Measurements from ENCODE around the gene RMDN3.

Gene RMDN3

GRCh38 chr15:40706121-40706520, 48.9 kb downstream of the RMDN3 start:
- Histone ChIP-seq H3K4me1 (no peaks in the 10 kb centered on the region), H3K36me3 (peaks cover 49% of the 10 kb centered on the region)

GRCh38 chr15:40702077-40702476, 53.0 kb downstream of the RMDN3 start:
- DNase-seq, result no peak

More at GRCh38 chr15:40706121-40706520, 48.9 kb downstream of the RMDN3 start:
- Histone ChIP-seq H3K9me3 (no peaks in the 10 kb centered on the region), H3K27me3 (no peaks in the 10 kb centered on the region), H3K4me3 (ENCODE audit: low read depth, low read length) (no peak overlapping the region)
- TF ChIP-seq, protein P1, sequence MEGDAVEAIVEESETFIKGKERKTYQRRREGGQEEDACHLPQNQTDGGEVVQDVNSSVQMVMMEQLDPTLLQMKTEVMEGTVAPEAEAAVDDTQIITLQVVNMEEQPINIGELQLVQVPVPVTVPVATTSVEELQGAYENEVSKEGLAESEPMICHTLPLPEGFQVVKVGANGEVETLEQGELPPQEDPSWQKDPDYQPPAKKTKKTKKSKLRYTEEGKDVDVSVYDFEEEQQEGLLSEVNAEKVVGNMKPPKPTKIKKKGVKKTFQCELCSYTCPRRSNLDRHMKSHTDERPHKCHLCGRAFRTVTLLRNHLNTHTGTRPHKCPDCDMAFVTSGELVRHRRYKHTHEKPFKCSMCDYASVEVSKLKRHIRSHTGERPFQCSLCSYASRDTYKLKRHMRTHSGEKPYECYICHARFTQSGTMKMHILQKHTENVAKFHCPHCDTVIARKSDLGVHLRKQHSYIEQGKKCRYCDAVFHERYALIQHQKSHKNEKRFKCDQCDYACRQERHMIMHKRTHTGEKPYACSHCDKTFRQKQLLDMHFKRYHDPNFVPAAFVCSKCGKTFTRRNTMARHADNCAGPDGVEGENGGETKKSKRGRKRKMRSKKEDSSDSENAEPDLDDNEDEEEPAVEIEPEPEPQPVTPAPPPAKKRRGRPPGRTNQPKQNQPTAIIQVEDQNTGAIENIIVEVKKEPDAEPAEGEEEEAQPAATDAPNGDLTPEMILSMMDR (IDR thresholded peaks at IDR 0.05; ENCODE audit: low read depth, low read length), result no peak
- DNase-seq, result no peak

DNA sequence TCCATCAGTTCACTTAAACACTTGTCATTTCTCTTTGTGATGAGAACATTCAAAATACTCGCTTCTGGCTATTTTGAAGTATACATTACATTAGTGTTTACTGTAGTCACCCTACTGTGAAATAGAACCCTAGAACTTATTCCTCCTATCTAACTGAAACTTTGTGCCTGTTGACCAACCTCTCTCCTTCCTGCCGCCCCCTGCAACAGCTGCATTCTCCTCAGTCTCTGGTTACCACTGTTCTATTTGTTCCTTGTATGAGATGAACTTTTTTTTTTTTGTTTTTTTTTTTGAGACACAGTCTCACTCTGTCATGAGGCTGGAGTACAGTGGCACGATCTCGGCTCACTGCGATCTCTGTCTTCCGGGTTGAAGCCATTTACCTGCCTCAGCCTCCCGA, 57.1 kb downstream of the RMDN3 start:
- TF ChIP-seq, protein P1 (IDR thresholded peaks at IDR 0.05; ENCODE audit: low read depth, low read length), result no peak
- no peak overlapping the region for H3K4me3 ChIP-seq (ENCODE audit: low read depth, low read length)
- peaks cover 36% of the 10 kb centered on the region for H3K36me3 ChIP-seq
- no peaks in the 10 kb centered on the region for H3K9me3 ChIP-seq
- no peak for DNase-seq
- H3K27me3 ChIP-seq, result no peaks in the 10 kb centered on the region
- no peaks in the 10 kb centered on the region for H3K4me1 ChIP-seq

More at GRCh38 chr15:40702077-40702476, 53.0 kb downstream of the RMDN3 start:
- H3K4me1 ChIP-seq, result no peaks in the 10 kb centered on the region
- H3K4me3 ChIP-seq (ENCODE audit: low read depth, low read length), result no peak overlapping the region
- peaks cover 48% of the 10 kb centered on the region for H3K36me3 ChIP-seq
- no peaks in the 10 kb centered on the region for H3K9me3 ChIP-seq
- H3K27me3 ChIP-seq, result no peaks in the 10 kb centered on the region
- TF ChIP-seq, protein P1 (IDR thresholded peaks at IDR 0.05; ENCODE audit: low read depth, low read length), result peak; percentile 33

GRCh38 chr15:40696228-40696627, 58.8 kb downstream of the RMDN3 start:
- H3K36me3 ChIP-seq, result peaks cover 21% of the 10 kb centered on the region
- TF ChIP-seq, protein P1 (IDR thresholded peaks at IDR 0.05; ENCODE audit: low read depth, low read length), result no peak
- H3K4me3 ChIP-seq (ENCODE audit: low read depth, low read length), result peak overlapping the region; percentile 98
- no peaks in the 10 kb centered on the region for H3K9me3 ChIP-seq
- no peaks in the 10 kb centered on the region for H3K4me1 ChIP-seq
- DNase-seq, result no peak
- no peaks in the 10 kb centered on the region for H3K27me3 ChIP-seq

DNA sequence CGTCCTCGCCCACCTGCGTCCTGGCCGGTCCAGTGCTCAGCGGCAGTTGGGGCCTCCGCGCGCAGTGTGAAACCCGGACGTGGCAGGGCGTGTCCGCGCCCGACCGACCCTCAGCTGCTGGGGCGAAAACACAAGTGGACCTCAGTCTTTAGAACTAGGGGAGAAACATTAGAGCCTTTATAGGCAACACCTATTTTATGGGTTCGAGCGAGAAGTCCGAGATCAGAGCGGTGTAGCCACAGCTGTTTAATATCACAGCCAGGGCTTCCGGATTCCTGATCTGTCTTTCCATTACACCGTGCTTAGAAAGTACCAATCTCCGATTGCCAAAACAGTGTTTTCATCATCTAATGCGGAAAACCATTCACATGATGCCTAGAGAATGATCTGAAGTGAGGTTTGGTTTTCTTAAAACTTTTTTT, 59.6 kb downstream of the RMDN3 start:
- DNase-seq, result no peak
- Histone ChIP-seq H3K4me1 (no peaks in the 10 kb centered on the region), H3K36me3 (peaks cover 16% of the 10 kb centered on the region), H3K9me3 (no peaks in the 10 kb centered on the region), H3K4me3 (ENCODE audit: low read depth, low read length) (peak overlapping the region; percentile 98), H3K27me3 (no peaks in the 10 kb centered on the region)
- TF ChIP-seq, protein P1 (IDR thresholded peaks at IDR 0.05; ENCODE audit: low read depth, low read length), result no peak

GRCh38 chr15:40694688-40695468, 60.2 kb downstream of the RMDN3 start, which contains the start of gene RAD51:
Gene RAD51 (plus strand): TSS chr15:40695174. CDS start chr15:40698759, 3,585 bp downstream.
- Histone ChIP-seq H3K36me3 (peaks cover 12% of the 10 kb centered on the region), H3K9me3 (no peaks in the 10 kb centered on the region), H3K4me3 (ENCODE audit: low read depth, low read length) (peak within 1 kb of the TSS; percentile 98), H3K27me3 (no peaks in the 10 kb centered on the region), H3K4me1 (no peaks in the 10 kb centered on the region)
- TF ChIP-seq, protein P1 (IDR thresholded peaks at IDR 0.05; ENCODE audit: low read depth, low read length), result no peak
- DNase-seq, result peak; percentile 95

All from BE2C (cell line).